ENCODE measurements around the gene MAPK14.

GRCh38 chr6:36073587-36073986 lies 46.0 kb downstream of the MAPK14 start:
- TF ChIP-seq CTCF (IDR thresholded peaks at IDR 0.05; ENCODE audit: low read length) (no peak), EZH2 (IDR thresholded peaks at IDR 0.05; ENCODE audit: borderline replicate concordance, low read length) (no peak)
